ENCODE measurements around the gene ZNF559. TPM values are rescaled to one million over a fixed set of nuclear protein-coding genes. Genes with fewer than 3 reads are reported as not detected.
"Not testable (repeated sequence)": the region's sequence is repeated elsewhere in the genome, so short reads cannot be mapped to it uniquely, and the experiment has no call there.

The ZNF559 gene
- total RNA-seq (2014; rRNA removed; shearing (Covaris generic)): 26.8 and 30.2 TPM in 2 replicates

- Histone ChIP-seq H3K9me3 (replicated peaks) (0 out of 2 replicates have a peak, but pooled peaks cover 11% of the 10 kb centered on the region), H3K36me3 (peaks cover 8% of the 10 kb centered on the region), H3K4me3 (peak within 1 kb of the TSS; percentile 82), H3K4me1 (no peaks in the 10 kb centered on the region), H3K27ac (peak within 1 kb of the TSS; percentile 80), H3K27me3 (no peaks in the 10 kb centered on the region)
- DNase-seq: peak; percentile 94 to 95
Measured at GRCh38 chr19:9323919-9324583, at the start of gene ZNF559. TSS of gene ZNF559 (plus strand) at chr19:9324179. CDS start at chr19:9338550, 14,371 bp downstream.

GRCh38 chr19:9283485-9283884, 40.5 kb upstream of the ZNF559 start:
- H3K4me3 ChIP-seq; H3K9me3 ChIP-seq (replicated peaks); H3K4me1 ChIP-seq; H3K27ac ChIP-seq; H3K27me3 ChIP-seq; DNase-seq; H3K36me3 ChIP-seq: not testable (repeated sequence)

- Histone ChIP-seq H3K27me3 (no peaks in the 10 kb centered on the region), H3K36me3 (peaks cover 7% of the 10 kb centered on the region)
- no peak for DNase-seq
Measured at GRCh38 chr19:9289231-9289884, 34.6 kb upstream of the ZNF559 start.

GRCh38 chr19:9295411-9295849, 28.5 kb upstream of the ZNF559 start:
- Histone ChIP-seq H3K27ac (peak overlapping the region; percentile 71), H3K36me3 (peaks cover 38% of the 10 kb centered on the region), H3K9me3 (replicated peaks) (peaks cover 32% of the 10 kb centered on the region), H3K4me3 (no peak overlapping the region), H3K4me1 (peaks cover 5% of the 10 kb centered on the region; the same call in 1 of the 2 replicates), H3K27me3 (no peaks in the 10 kb centered on the region)
- no peak for DNase-seq

More at GRCh38 chr19:9289231-9289884, 34.6 kb upstream of the ZNF559 start:
- Histone ChIP-seq H3K27ac (no peak overlapping the region), H3K4me3 (no peak overlapping the region), H3K9me3 (replicated peaks) (peaks cover 8% of the 10 kb centered on the region), H3K4me1 (no peaks in the 10 kb centered on the region)

- Histone ChIP-seq H3K4me3 (no peak overlapping the region), H3K4me1 (peaks cover 5% of the 10 kb centered on the region; the same call in 1 of the 2 replicates), H3K27me3 (no peaks in the 10 kb centered on the region), H3K27ac (peak overlapping the region; percentile 71), H3K36me3 (peaks cover 46% of the 10 kb centered on the region), H3K9me3 (replicated peaks) (peaks cover 33% of the 10 kb centered on the region)
- DNase-seq: no peak
Measured at GRCh38 chr19:9296336-9296735, 27.6 kb upstream of the ZNF559 start.

- H3K27me3 ChIP-seq: no peaks in the 10 kb centered on the region
- 0 out of 2 replicates have a peak, but pooled peaks cover 5% of the 10 kb centered on the region for H3K9me3 ChIP-seq (replicated peaks)
- H3K4me1 ChIP-seq: 0 out of 2 replicates have a peak, but pooled peaks cover 2% of the 10 kb centered on the region
- no peak overlapping the region for H3K4me3 ChIP-seq
- H3K36me3 ChIP-seq: peaks cover 14% of the 10 kb centered on the region
- H3K27ac ChIP-seq: no peak overlapping the region
- no peak for DNase-seq
Measured at GRCh38 chr19:9306443-9306842, 17.5 kb upstream of the ZNF559 start.

GRCh38 chr19:9308091-9308770, 15.7 kb upstream of the ZNF559 start:
- Histone ChIP-seq H3K4me1 (0 out of 2 replicates have a peak, but pooled peaks cover 2% of the 10 kb centered on the region), H3K27me3 (no peaks in the 10 kb centered on the region), H3K9me3 (replicated peaks) (peaks cover 4% of the 10 kb centered on the region; the same call in 1 of the 2 replicates), H3K4me3 (peak overlapping the region; percentile 72), H3K27ac (no peak overlapping the region), H3K36me3 (peaks cover 6% of the 10 kb centered on the region; the same call in 1 of the 2 replicates)
- no peak for DNase-seq

GRCh38 chr19:9309139-9309973, 14.6 kb upstream of the ZNF559 start, which contains the start of gene ZNF699:
TSS of gene ZNF699 (minus strand) at chr19:9309838. CDS start at chr19:9305119, 4,719 bp downstream.
- Histone ChIP-seq H3K27me3 (no peaks in the 10 kb centered on the region), H3K4me1 (0 out of 2 replicates have a peak, but pooled peaks cover 2% of the 10 kb centered on the region), H3K27ac (peak within 1 kb of the TSS; percentile 67), H3K36me3 (peaks cover 5% of the 10 kb centered on the region; the same call in 1 of the 2 replicates), H3K9me3 (replicated peaks) (peaks cover 4% of the 10 kb centered on the region; the same call in 1 of the 2 replicates), H3K4me3 (peak within 1 kb of the TSS; percentile 72)
- peak; percentile 98 to 99 for DNase-seq

GRCh38 chr19:9309974-9310446, 14.0 kb upstream of the ZNF559 start:
- DNase-seq: peak; percentile 96
- H3K27me3 ChIP-seq: no peaks in the 10 kb centered on the region
- H3K4me3 ChIP-seq: peak overlapping the region; percentile 72
- H3K36me3 ChIP-seq: 0 out of 2 replicates have a peak, but pooled peaks cover 3% of the 10 kb centered on the region
- 0 out of 2 replicates have a peak, but pooled peaks cover 2% of the 10 kb centered on the region for H3K4me1 ChIP-seq
- peak overlapping the region; percentile 67 for H3K27ac ChIP-seq
- H3K9me3 ChIP-seq (replicated peaks): peaks cover 4% of the 10 kb centered on the region; the same call in 1 of the 2 replicates

- no peaks in the 10 kb centered on the region; the same call in 1 of the 2 replicates for H3K9me3 ChIP-seq (replicated peaks)
- H3K27ac ChIP-seq: no peak overlapping the region
- H3K27me3 ChIP-seq: no peaks in the 10 kb centered on the region
- H3K4me3 ChIP-seq: no peak overlapping the region
- DNase-seq: no peak
- H3K4me1 ChIP-seq: no peaks in the 10 kb centered on the region
- no peaks in the 10 kb centered on the region for H3K36me3 ChIP-seq
Measured at GRCh38 chr19:9313756-9314155, 10.2 kb upstream of the ZNF559 start.

GRCh38 chr19:9321338-9321737, 2.6 kb upstream of the ZNF559 start:
- Histone ChIP-seq H3K27me3 (no peaks in the 10 kb centered on the region), H3K36me3 (0 out of 2 replicates have a peak, but pooled peaks cover 5% of the 10 kb centered on the region), H3K27ac (no peak overlapping the region), H3K4me1 (no peaks in the 10 kb centered on the region), H3K4me3 (no peak overlapping the region), H3K9me3 (replicated peaks) (0 out of 2 replicates have a peak, but pooled peaks cover 4% of the 10 kb centered on the region)
- no peak for DNase-seq

GRCh38 chr19:9321756-9322155, 2.2 kb upstream of the ZNF559 start:
- H3K9me3 ChIP-seq (replicated peaks); H3K27me3 ChIP-seq; H3K36me3 ChIP-seq; H3K27ac ChIP-seq; H3K4me3 ChIP-seq; DNase-seq; H3K4me1 ChIP-seq: not testable (repeated sequence)

GRCh38 chr19:9322201-9322600, 1.8 kb upstream of the ZNF559 start:
- DNase-seq; H3K36me3 ChIP-seq; H3K27me3 ChIP-seq; H3K27ac ChIP-seq; H3K4me1 ChIP-seq; H3K9me3 ChIP-seq (replicated peaks); H3K4me3 ChIP-seq: not testable (repeated sequence)

GRCh38 chr19:9323557-9323918, 441 bp upstream of the ZNF559 start:
- Histone ChIP-seq H3K4me3 (peak overlapping the region; percentile 82), H3K9me3 (replicated peaks) (0 out of 2 replicates have a peak, but pooled peaks cover 6% of the 10 kb centered on the region), H3K4me1 (no peaks in the 10 kb centered on the region), H3K27me3 (no peaks in the 10 kb centered on the region), H3K27ac (peak overlapping the region; percentile 80), H3K36me3 (peaks cover 6% of the 10 kb centered on the region)
- peak; percentile 86 to 91 for DNase-seq

Measured in SJCRH30 (cell line).